Subcutaneous adipose tissue (tissue), 4 donors: Measurements from ENCODE around the gene GRIA1. TPM values are rescaled to one million over a fixed set of nuclear protein-coding genes. Genes with fewer than 3 reads are reported as not detected.

Experiments
- CTCF ChIP-seq: fragments of 450-650 bp; IDR thresholded peaks from one replicate; pipeline ENCODE4 v1.5.1; 2016; ENCODE audit warnings: low read depth, mild to moderate bottlenecking, control low read depth, antibody characterized with exemption, moderate library complexity
- total RNA-seq, 4 donors: library from RNA; depleted of rRNA; stranded (reverse); fragments of >200 nt; gene quantifications; one replicate each; pipeline ENCODE4 v1.1.0, GENCODE V29; 2016

Gene GRIA1
- total RNA-seq = 1 to 10 TPM in 2 of 4 donors, under 1 TPM in 1, not detected in 1; 0.44 to 2.4 (median 2.0) TPM

DNA sequence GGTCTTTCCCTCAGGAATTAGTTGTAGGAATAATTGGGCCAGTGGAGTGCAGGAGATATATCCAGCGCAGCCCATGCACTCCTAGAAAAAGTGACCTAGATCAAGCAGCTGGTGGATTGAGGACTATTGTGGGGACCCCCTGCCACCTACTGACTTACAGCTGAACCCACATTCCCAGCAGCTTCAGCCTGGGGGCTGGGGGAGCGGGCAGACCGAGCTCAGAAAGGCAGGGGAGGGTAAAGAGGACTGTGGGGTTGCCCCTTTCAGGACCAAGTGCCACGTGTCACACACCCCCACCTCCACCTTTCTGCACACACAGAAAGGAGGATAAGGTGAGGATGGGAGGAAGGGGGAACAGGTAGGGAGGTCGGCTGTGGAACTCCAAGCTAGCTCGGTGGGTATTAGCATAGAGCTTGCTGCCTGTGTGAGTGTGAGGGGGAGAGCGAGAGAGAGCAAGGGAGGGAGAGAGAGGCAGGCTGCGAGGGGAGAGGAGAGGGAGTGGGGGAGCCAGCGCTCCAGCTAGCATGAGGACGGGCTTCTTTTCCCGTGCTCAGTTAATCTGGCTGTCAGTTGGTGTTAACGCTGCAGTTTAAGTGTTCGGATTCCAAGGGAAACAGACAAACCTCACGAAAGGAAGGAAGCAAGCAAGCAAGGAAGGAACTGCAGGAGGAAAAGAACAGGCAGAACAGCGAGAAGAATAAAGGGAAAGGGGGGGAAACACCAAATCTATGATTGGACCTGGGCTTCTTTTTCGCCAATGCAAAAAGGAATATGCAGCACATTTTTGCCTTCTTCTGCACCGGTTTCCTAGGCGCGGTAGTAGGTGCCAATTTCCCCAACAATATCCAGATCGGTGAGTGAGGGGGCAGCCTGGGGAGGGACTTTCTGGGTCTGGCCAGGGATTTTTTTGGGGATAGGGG, at the start of gene GRIA1:
Gene GRIA1 (plus strand): TSS at position 553 of the 920 bp plus-strand sequence.
- no peak for TF ChIP-seq CTCF

GRCh38 chr5:153445875-153446579, 44.4 kb upstream of the GRIA1 start:
- TF ChIP-seq CTCF = no peak

DNA sequence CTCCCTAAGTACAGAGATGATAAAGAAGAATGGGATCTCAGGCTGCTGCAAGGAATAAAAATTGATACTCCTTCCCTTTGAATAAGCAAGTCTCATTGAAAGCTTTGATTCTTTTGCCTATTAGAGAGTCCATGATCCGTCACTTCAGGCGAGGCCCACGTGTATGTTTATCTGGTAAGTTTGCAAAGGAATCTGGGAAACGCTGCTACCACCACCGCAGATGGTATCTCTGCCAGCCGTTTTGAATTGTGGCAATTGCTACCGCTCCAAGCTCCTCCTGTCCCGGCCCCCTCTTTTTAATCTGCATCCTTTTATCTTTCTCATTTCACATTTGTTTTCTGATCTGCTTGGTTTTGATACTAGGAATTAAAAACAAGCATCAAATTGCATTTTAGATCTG, 42.9 kb upstream of the GRIA1 start:
- TF ChIP-seq CTCF = no peak

DNA sequence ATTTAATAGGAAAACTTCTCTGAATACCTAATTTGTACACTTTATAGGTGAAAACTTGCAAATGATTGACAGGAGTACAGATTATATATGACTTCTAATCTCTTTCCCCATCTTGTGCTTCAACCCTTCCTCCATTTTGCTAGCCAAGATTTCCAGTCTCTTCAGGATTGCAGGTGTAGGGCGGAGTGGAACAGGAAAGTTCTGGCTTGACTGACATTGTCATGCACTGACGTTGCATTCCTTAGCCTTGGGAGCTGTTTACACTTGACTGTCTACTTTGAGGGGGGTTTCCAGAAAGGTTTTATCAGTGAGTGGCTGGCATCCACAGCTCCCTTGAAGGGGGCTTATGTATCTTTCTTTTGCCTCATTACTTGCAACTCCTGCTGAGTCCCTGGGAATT, 34.1 kb upstream of the GRIA1 start:
- no peak for TF ChIP-seq CTCF

DNA sequence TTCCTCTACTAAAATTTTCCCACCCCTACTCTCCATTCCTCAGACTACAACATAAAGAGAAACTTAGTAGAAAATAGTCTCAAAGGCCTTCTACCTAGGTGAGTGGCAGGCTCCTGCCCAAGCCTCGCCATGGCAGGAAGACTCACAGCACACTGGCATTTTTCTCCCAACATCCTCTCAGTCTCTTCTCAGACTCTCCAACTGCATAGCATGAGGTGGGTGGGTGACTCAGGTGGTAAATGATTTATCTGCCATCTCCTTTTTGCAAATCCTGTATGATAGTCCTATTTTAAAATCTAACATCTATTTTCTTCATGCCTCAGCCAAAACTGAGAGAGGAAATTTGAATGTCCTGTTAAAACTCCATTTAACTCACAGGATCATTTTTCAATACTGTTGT, 33.5 kb upstream of the GRIA1 start:
- TF ChIP-seq CTCF = no peak

GRCh38 chr5:153458268-153458667, 32.2 kb upstream of the GRIA1 start:
- TF ChIP-seq CTCF = no peak

DNA sequence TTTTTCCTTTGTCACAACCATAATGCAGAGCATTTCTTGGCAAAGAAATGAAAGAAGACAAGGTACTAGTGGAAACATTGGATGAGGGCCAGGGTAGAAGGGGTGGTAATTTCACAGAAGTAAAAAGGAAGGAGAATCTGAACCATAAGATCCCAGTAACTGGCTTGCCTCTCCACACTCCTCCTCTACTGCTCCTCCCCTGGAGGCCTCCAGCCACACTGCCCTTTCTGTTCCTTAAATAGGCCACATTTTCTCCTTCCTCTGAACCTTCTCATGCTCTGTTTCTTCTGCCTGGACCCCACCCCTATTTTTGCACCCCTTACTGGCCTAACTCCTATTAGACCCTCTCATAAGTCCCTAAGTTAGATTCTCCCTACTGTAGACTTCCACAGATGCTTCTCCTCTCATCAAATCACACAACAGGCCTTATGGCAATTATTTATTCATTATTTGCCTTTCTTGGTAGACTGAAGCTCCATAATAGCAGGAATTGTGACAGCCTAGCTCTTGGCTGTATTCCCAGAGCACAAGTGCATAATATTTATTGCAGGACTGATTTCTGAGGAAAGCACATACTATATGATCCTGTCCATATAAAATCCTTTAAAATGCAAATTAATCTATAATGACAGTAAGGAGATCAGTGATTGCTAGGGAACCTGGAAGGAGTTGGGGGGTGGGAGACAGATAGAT, 31.3 kb upstream of the GRIA1 start:
- no peak for TF ChIP-seq CTCF
